Measurements from ENCODE around the gene PRKRA. TPM values are rescaled to one million over a fixed set of nuclear protein-coding genes. Genes with fewer than 3 reads are reported as not detected.

PRKRA gene
- total and polyA plus RNA-seq, 4 donors, result 8.3 to 28.1 (median 13.4) TPM

GRCh38 chr2:178499640-178500039, 48.7 kb upstream of the PRKRA start:
- H3K36me3 ChIP-seq (ENCODE audit: control insufficient read depth in 4 of 4, insufficient read depth in 3 of 4, low read depth in 1 of 4, low read length in 3 of 4), result peaks cover 5 to 70% (median 53%) of the 10 kb centered on the region in 4 donors

GRCh38 chr2:178498137-178498536, 47.2 kb upstream of the PRKRA start:
- no peak overlapping the region for H3K27ac ChIP-seq (ENCODE audit: low read depth in 1 of 2, low read length in 2 of 2)

More at GRCh38 chr2:178499640-178500039, 48.7 kb upstream of the PRKRA start:
- Histone ChIP-seq H3K27me3 (ENCODE audit: control insufficient read depth in 4 of 4, insufficient read depth in 4 of 4, low read length in 3 of 4) (no peaks in the 10 kb centered on the region), H3K4me3 (ENCODE audit: low read depth in 1 of 3, low read length in 3 of 3) (no peak overlapping the region), H3K4me1 (ENCODE audit: control insufficient read depth in 4 of 4, insufficient read depth in 4 of 4, low read length in 3 of 4) (no peaks in the 10 kb centered on the region), H3K9me3 (ENCODE audit: control insufficient read depth in 4 of 4, low read length in 3 of 4) (no peaks in the 10 kb centered on the region), H3K27ac (ENCODE audit: low read depth in 1 of 2, low read length in 2 of 2) (no peak overlapping the region), H3K9ac (ENCODE audit: low read depth in 1 of 2, low read length in 2 of 2) (no peak overlapping the region)
- no peak for TF ChIP-seq HNF4A (conservative IDR thresholded peaks at IDR 0.05)
- TF ChIP-seq TAF1 (conservative IDR thresholded peaks at IDR 0.05), result no peak
- TF ChIP-seq RXRA (IDR thresholded peaks at IDR 0.05), result no peak
- TF ChIP-seq GABPA (IDR thresholded peaks at IDR 0.05 in 1 of 2, conservative IDR thresholded peaks at IDR 0.05 in 1 of 2), result no peak
- TF ChIP-seq ATF3 (IDR thresholded peaks at IDR 0.05), result no peak
- no peak for TF ChIP-seq FOXA1 (IDR thresholded peaks at IDR 0.05)
- no peak for TF ChIP-seq SP1 (IDR thresholded peaks at IDR 0.05)
- TF ChIP-seq YY1 (IDR thresholded peaks at IDR 0.05), result no peak
- DNase-seq (ENCODE audit: low spot score), result no peak
- WGBS, result 99% methylated on average over 3 of the region's 3 CpGs

More at GRCh38 chr2:178498137-178498536, 47.2 kb upstream of the PRKRA start:
- Histone ChIP-seq H3K36me3 (ENCODE audit: control insufficient read depth in 4 of 4, insufficient read depth in 3 of 4, low read depth in 1 of 4, low read length in 3 of 4) (peaks cover 7 to 71% (median 56%) of the 10 kb centered on the region in 4 donors), H3K9ac (ENCODE audit: low read depth in 1 of 2, low read length in 2 of 2) (no peak overlapping the region), H3K27me3 (ENCODE audit: control insufficient read depth in 4 of 4, insufficient read depth in 4 of 4, low read length in 3 of 4) (no peaks in the 10 kb centered on the region), H3K4me1 (ENCODE audit: control insufficient read depth in 4 of 4, insufficient read depth in 4 of 4, low read length in 3 of 4) (no peaks in the 10 kb centered on the region), H3K9me3 (ENCODE audit: control insufficient read depth in 4 of 4, low read length in 3 of 4) (no peaks in the 10 kb centered on the region), H3K4me3 (ENCODE audit: low read depth in 1 of 3, low read length in 3 of 3) (no peak overlapping the region)
- DNase-seq (ENCODE audit: low spot score), result no peak
- TF ChIP-seq RXRA (IDR thresholded peaks at IDR 0.05), result no peak
- no peak for TF ChIP-seq HNF4A (conservative IDR thresholded peaks at IDR 0.05)
- TF ChIP-seq FOXA2 (IDR thresholded peaks at IDR 0.05), result no peak
- no peak for TF ChIP-seq GABPA (IDR thresholded peaks at IDR 0.05 in 1 of 2, conservative IDR thresholded peaks at IDR 0.05 in 1 of 2)
- TF ChIP-seq ZBTB33 (IDR thresholded peaks at IDR 0.05), result no peak
- no peak for TF ChIP-seq MAX (IDR thresholded peaks at IDR 0.05)
- no peak for TF ChIP-seq EGR1 (IDR thresholded peaks at IDR 0.05; ENCODE audit: low read depth in 2 of 2)
- TF ChIP-seq TAF1 (conservative IDR thresholded peaks at IDR 0.05), result no peak
- no peak for TF ChIP-seq ATF3 (IDR thresholded peaks at IDR 0.05)
- TF ChIP-seq NR2F2 (IDR thresholded peaks at IDR 0.05), result no peak
- TF ChIP-seq YY1 (IDR thresholded peaks at IDR 0.05), result no peak
- no peak for TF ChIP-seq JUND (IDR thresholded peaks at IDR 0.05)
- TF ChIP-seq FOXA1 (IDR thresholded peaks at IDR 0.05), result no peak
- no peak for TF ChIP-seq CTCF (IDR thresholded peaks at IDR 0.05; ENCODE audit: low read depth, low read length, missing input control)
- no peak for TF ChIP-seq HNF4G (IDR thresholded peaks at IDR 0.05)
- TF ChIP-seq REST (IDR thresholded peaks at IDR 0.05), result no peak
- no peak for TF ChIP-seq SP1 (IDR thresholded peaks at IDR 0.05)
- no peak for TF ChIP-seq RAD21 (IDR thresholded peaks at IDR 0.05)
